AG04450 (cell line): ENCODE data around the gene AMBRA1. TPM values are rescaled to one million over a fixed set of nuclear protein-coding genes. Genes with fewer than 3 reads are reported as not detected.

ENCODE experiments used
- CTCF ChIA-PET: fragments of 300-600, 350-600 bp; formaldehyde crosslinking; extraction: SDS; loops from one replicate; lab custom pipeline; 2022; ENCODE audit warnings: antibody characterized with exemption, inconsistent platforms; lab: Charles Lee
- POLR2A ChIA-PET: fragments of 350-600 bp; formaldehyde crosslinking; extraction: SDS; loops from one replicate; lab custom pipeline; 2021; ENCODE audit warnings: antibody characterized with exemption, inconsistent platforms; lab: Yijun Ruan, JAX
- DNase-seq: peaks from one replicate; pipeline ENCODE4 v3.0.0-alpha.2; 2011; ENCODE audit warnings: low read depth, low spot score
- H3K27ac ChIP-seq: one replicate; pipeline ENCODE4 v1.5.1; 2012; ENCODE audit warnings: low read depth, low read length, control low read depth
- H3K27me3 ChIP-seq: one replicate; pipeline ENCODE4 v1.6.0; 2012; ENCODE audit warnings: low read length; ENCODE audit not compliant: control insufficient read depth, insufficient read depth
- H3K4me3 ChIP-seq: 2 replicates; pipeline ENCODE4 v1.5.1; 2011; ENCODE audit warnings: mild to moderate bottlenecking, low read depth, low read length, control low read depth
- H3K9me3 ChIP-seq: 2 replicates; pipeline ENCODE4 v1.5.1; 2012; ENCODE audit warnings: low read length; ENCODE audit not compliant: control insufficient read depth, insufficient read depth
- polyA plus RNA-seq: library from polyadenylated mRNA; depleted of rRNA; stranded (reverse); fragments of >200 nt; gene quantifications from 2 replicates; pipeline ENCODE4 v1.2.3, GENCODE V29; 2011
- TF ChIP-seq, protein P1 (sequence below): IDR thresholded peaks from 2 replicates; pipeline ENCODE4 v1.5.1; 2011; ENCODE audit warnings: low read depth, low read length, control low read depth, inconsistent platforms

AMBRA1 gene
- polyA plus RNA-seq, 1 experiment = 12.8 TPM

GRCh38 chr11:46600194-46600960 lies 6.6 kb upstream of the AMBRA1 start:
- ChIA-PET POLR2A (no interaction called here), CTCF (interaction anchor here (1.2 kb wide), 1 partner anchor 18 kb away, joined by 3 read pairs; no protein-coding TSS in a partner anchor)
- no peak for DNase-seq
- Histone ChIP-seq H3K4me3 (no peak overlapping the region), H3K9me3 (no peaks in the 10 kb centered on the region), H3K27ac (no peak overlapping the region), H3K27me3 (no peaks in the 10 kb centered on the region)
- TF ChIP-seq, protein P1, sequence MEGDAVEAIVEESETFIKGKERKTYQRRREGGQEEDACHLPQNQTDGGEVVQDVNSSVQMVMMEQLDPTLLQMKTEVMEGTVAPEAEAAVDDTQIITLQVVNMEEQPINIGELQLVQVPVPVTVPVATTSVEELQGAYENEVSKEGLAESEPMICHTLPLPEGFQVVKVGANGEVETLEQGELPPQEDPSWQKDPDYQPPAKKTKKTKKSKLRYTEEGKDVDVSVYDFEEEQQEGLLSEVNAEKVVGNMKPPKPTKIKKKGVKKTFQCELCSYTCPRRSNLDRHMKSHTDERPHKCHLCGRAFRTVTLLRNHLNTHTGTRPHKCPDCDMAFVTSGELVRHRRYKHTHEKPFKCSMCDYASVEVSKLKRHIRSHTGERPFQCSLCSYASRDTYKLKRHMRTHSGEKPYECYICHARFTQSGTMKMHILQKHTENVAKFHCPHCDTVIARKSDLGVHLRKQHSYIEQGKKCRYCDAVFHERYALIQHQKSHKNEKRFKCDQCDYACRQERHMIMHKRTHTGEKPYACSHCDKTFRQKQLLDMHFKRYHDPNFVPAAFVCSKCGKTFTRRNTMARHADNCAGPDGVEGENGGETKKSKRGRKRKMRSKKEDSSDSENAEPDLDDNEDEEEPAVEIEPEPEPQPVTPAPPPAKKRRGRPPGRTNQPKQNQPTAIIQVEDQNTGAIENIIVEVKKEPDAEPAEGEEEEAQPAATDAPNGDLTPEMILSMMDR = no peak

DNA sequence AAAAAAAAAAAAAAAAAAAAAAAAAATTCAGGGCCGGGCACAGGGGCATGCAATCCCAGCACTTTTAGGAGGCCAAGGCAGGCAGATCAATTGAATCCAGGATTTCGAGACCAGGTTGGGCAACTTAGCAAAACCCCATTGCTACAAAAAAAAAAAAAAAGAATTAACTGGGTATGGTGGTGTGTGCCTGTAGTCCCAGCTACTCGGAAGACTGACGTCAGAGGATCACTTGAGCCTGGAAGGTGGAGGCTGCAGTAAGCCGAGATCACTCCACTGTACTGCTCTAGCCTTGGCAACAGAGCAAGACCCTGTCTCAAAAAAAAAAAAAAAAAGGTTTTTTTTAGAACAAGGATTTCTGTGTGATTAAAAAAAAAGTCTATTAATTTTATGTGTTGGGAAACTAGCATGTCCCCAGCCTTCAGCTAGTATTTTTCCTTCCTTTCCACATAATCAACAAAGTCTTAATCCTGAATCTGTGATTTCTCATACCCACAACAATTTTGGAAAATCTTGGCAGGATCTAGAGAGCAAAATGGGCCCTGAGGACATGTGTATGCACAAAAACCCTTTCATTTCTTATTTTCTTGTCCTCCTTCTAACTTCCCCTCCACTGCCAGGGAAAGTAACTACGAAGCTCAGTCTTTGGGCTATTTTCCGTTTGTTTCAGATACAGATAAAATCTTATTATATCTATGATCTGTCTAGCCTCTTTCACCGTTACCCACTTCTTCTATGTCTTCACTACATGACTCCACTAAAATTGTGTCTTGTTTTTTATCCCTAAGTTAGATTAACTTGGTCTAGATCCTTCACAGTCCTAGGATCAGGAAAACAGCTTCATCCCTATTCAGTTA lies 5.7 kb upstream of the AMBRA1 start:
- no peaks in the 10 kb centered on the region for H3K9me3 ChIP-seq
- no peaks in the 10 kb centered on the region for H3K27me3 ChIP-seq
- ChIA-PET CTCF (interaction anchor here (1.2 kb wide), 1 partner anchor 18 kb away, joined by 3 read pairs; no protein-coding TSS in a partner anchor), POLR2A (no interaction called here)
- no peak overlapping the region for H3K4me3 ChIP-seq
- no peak for DNase-seq
- TF ChIP-seq, protein P1 = no peak
- no peak overlapping the region for H3K27ac ChIP-seq

- DNase-seq = no peak
- CTCF ChIA-PET = no interaction called here
- Histone ChIP-seq H3K27ac (no peak overlapping the region), H3K9me3 (no peaks in the 10 kb centered on the region; the same call in 1 of the 2 replicates), H3K4me3 (no peak overlapping the region), H3K27me3 (no peaks in the 10 kb centered on the region)
- POLR2A ChIA-PET = no interaction called here
- TF ChIP-seq, protein P1 = no peak
Observed at GRCh38 chr11:46597609-46598219, 3.9 kb upstream of the AMBRA1 start.

DNA sequence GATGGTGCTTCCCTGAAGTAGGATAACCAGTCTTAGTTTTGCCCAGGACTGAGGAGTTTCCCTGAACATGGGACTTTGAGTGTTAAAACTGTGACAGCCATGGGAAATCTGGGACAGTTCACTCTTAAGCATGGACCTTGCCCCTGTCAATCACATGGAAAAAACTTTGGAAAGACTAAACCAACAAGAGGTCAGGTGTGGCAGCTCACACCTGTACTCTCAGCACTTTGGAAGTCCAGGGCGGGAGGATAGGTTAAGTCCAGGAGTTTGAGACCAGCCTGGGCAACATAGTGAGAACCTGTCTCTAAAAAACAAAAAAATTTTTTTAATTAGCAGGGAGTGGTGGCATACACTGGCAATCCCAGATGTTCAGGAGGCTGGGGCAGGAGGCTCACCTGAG lies 3.3 kb upstream of the AMBRA1 start:
- CTCF ChIA-PET = interaction anchor here (0.6 kb wide), 1 partner anchor 28 kb away, joined by 3 read pairs; no protein-coding TSS in a partner anchor
- DNase-seq = no peak
- H3K27ac ChIP-seq = no peak overlapping the region
- TF ChIP-seq, protein P1 = no peak
- POLR2A ChIA-PET = no interaction called here
- H3K9me3 ChIP-seq = no peaks in the 10 kb centered on the region; the same call in 1 of the 2 replicates
- H3K4me3 ChIP-seq = no peak overlapping the region
- H3K27me3 ChIP-seq = no peaks in the 10 kb centered on the region
